SK-N-SH (cell line): ENCODE measurements around the gene EIF5A. TPM values are rescaled to one million over a fixed set of nuclear protein-coding genes. Genes with fewer than 3 reads are reported as not detected.

Source experiments
- CTCF ChIA-PET: fragments of 300-600, 350-600 bp; formaldehyde crosslinking; extraction: SDS; loops from one replicate; lab custom pipeline; 2021; lab: Yijun Ruan, JAX
- POLR2A ChIA-PET: fragments of 350-600 bp; sonication (Branson Sonifier 250); formaldehyde crosslinking; extraction: SDS; loops from one replicate; lab custom pipeline; 2020; ENCODE audit warnings: antibody characterized with exemption, inconsistent platforms; lab: Yijun Ruan, JAX
- DNase-seq: peaks from one replicate; pipeline ENCODE4 v3.0.0; 2012
- H2AFZ ChIP-seq: fragments of 200-600 bp; sonication (generic); 2 replicates; pipeline ENCODE4 v1.8.1; 2016; ENCODE audit warnings: antibody characterized with exemption, mild to moderate bottlenecking, low read depth
- H3F3A ChIP-seq: fragments of 200-600 bp; sonication (generic); replicated peaks from 2 replicates; pipeline ENCODE3; 2016; ENCODE audit warnings: antibody characterized with exemption, mild to moderate bottlenecking; ENCODE audit not compliant: insufficient read depth
- H3K27ac ChIP-seq, 2 experiments: fragments of 200-500 bp in 1 of 2; fragments of 200-600 bp in 1 of 2; sonication (Bioruptor generic) in 1 of 2; sonication (generic), shearing (Covaris generic) in 1 of 2; 2 replicates each; pipeline versions ENCODE4 v1.5.1 to v1.6.1; 2014 to 2016; ENCODE audit warnings: low read depth in 2 of 2, inconsistent platforms in 1 of 2, low read length in 1 of 2, mild to moderate bottlenecking in 1 of 2, mixed read lengths in 1 of 2
- H3K27me3 ChIP-seq: fragments of 200-600 bp; sonication (generic), shearing (Covaris generic); 2 replicates; pipeline ENCODE4 v1.6.1; 2016; ENCODE audit warnings: mixed run types; ENCODE audit not compliant: insufficient read depth
- H3K36me3 ChIP-seq, 2 experiments: fragments of 200-500 bp in 1 of 2; fragments of 200-600 bp in 1 of 2; sonication (Bioruptor generic) in 1 of 2; sonication (generic) in 1 of 2; replicated peaks in 1 of 2; 2 replicates each; pipeline versions ENCODE3 to v1.5.1; 2014 to 2016; ENCODE audit warnings: low read length in 1 of 2, mild to moderate bottlenecking in 1 of 2; ENCODE audit not compliant: insufficient read depth in 2 of 2, control insufficient read depth in 1 of 2
- H3K4me1 ChIP-seq, 2 experiments: fragments of 200-500 bp in 1 of 2; fragments of 200-600 bp in 1 of 2; sonication (Bioruptor generic) in 1 of 2; sonication (generic), shearing (Covaris generic) in 1 of 2; 2 replicates each; pipeline versions ENCODE4 v1.5.1 to v1.6.1; 2014 to 2016; ENCODE audit warnings: low read depth in 1 of 2, low read length in 1 of 2, mixed run types in 1 of 2; ENCODE audit not compliant: insufficient read depth in 2 of 2, control insufficient read depth in 1 of 2
- H3K4me2 ChIP-seq: fragments of 200-600 bp; sonication (generic), shearing (Covaris generic); 2 replicates; pipeline ENCODE4 v1.6.1; 2017; ENCODE audit warnings: mixed run types
- H3K4me3 ChIP-seq, 2 experiments: fragments of 200-500 bp in 1 of 2; fragments of 200-600 bp in 1 of 2; sonication (Bioruptor generic) in 1 of 2; sonication (generic), shearing (Covaris generic) in 1 of 2; 2 replicates each; pipeline versions ENCODE4 v1.5.1 to v1.8.1; 2014 to 2016; ENCODE audit warnings: low read depth in 2 of 2, inconsistent platforms in 1 of 2, low read length in 1 of 2, mild to moderate bottlenecking in 1 of 2, mixed read lengths in 1 of 2, moderate library complexity in 1 of 2
- H3K79me2 ChIP-seq: fragments of 200-600 bp; sonication (generic); 2 replicates; pipeline ENCODE4 v1.8.1; 2017; ENCODE audit warnings: mild to moderate bottlenecking; ENCODE audit not compliant: insufficient read depth
- H3K9ac ChIP-seq: fragments of 200-600 bp; sonication (generic); 2 replicates; pipeline ENCODE4 v1.6.1; 2017; ENCODE audit warnings: mixed run types
- H3K9me2 ChIP-seq: fragments of 200-600 bp; sonication (generic); 2 replicates; pipeline ENCODE4 v1.6.1; 2017; ENCODE audit warnings: mixed run types
- H3K9me3 ChIP-seq: fragments of 200-600 bp; sonication (generic); 2 replicates; pipeline ENCODE4 v1.6.1; 2017; ENCODE audit warnings: mixed run types, mild to moderate bottlenecking, moderate library complexity
- H4K20me1 ChIP-seq: fragments of 200-600 bp; sonication (generic); 2 replicates; pipeline ENCODE4 v1.6.1; 2017; ENCODE audit warnings: mild to moderate bottlenecking, mixed run types; ENCODE audit not compliant: insufficient read depth
- CHD2 ChIP-seq: fragments of 150-350 bp; IDR thresholded peaks from 2 replicates; pipeline ENCODE4 v1.6.1; 2018; ENCODE audit warnings: low read length; ENCODE audit not compliant: partially characterized antibody
- ELF1 ChIP-seq: IDR thresholded peaks from 2 replicates; pipeline ENCODE4 v1.4.0; 2012
- EP300 ChIP-seq, 2 experiments: IDR thresholded peaks; 2 replicates each; pipeline versions ENCODE4 v1.4.0 to v1.6.1; 2012; ENCODE audit warnings: borderline replicate concordance in 1 of 2, low read depth in 1 of 2, low read length in 1 of 2
- FOXM1 ChIP-seq: IDR thresholded peaks from 2 replicates; pipeline ENCODE4 v1.4.0; 2012; ENCODE audit warnings: low read depth, mild to moderate bottlenecking
- GABPA ChIP-seq: IDR thresholded peaks from 2 replicates; pipeline ENCODE4 v1.4.0; 2012; ENCODE audit warnings: low read depth, mild to moderate bottlenecking
- IRF3 ChIP-seq: fragments of 150-350 bp; IDR thresholded peaks from 2 replicates; pipeline ENCODE4 v1.6.1; 2016; ENCODE audit warnings: mild to moderate bottlenecking, low read depth, low read length
- MEF2A ChIP-seq: IDR thresholded peaks from 2 replicates; pipeline ENCODE4 v1.4.0; 2012; ENCODE audit warnings: low read depth, borderline replicate concordance
- NFIC ChIP-seq: IDR thresholded peaks from 2 replicates; pipeline ENCODE4 v1.4.0; 2012; ENCODE audit warnings: borderline replicate concordance
- NRF1 ChIP-seq: IDR thresholded peaks from 2 replicates; pipeline ENCODE4 v1.6.1; 2012; ENCODE audit warnings: low read depth, mild to moderate bottlenecking, low read length
- RCOR1 ChIP-seq: fragments of 150-350 bp; IDR thresholded peaks from 2 replicates; pipeline ENCODE4 v1.6.1; 2017; ENCODE audit warnings: antibody characterized with exemption, low read length
- RFX5 ChIP-seq: IDR thresholded peaks from 2 replicates; pipeline ENCODE4 v1.6.1; 2012; ENCODE audit warnings: mild to moderate bottlenecking, improper control_type of control experiment, low read length
- RXRA ChIP-seq: IDR thresholded peaks from 2 replicates; pipeline ENCODE4 v1.4.0; 2012; ENCODE audit warnings: low read depth, mild to moderate bottlenecking, borderline replicate concordance
- SIN3A ChIP-seq: IDR thresholded peaks from 2 replicates; pipeline ENCODE4 v1.6.1; 2012; ENCODE audit warnings: low read depth, mild to moderate bottlenecking, low read length, moderate library complexity, borderline replicate concordance
- SMC3 ChIP-seq: IDR thresholded peaks from 2 replicates; pipeline ENCODE4 v1.6.1; 2012; ENCODE audit warnings: low read depth, low read length, improper control_type of control experiment
- TCF12 ChIP-seq: IDR thresholded peaks from 2 replicates; pipeline ENCODE4 v1.4.0; 2012
- TEAD4 ChIP-seq: IDR thresholded peaks from 2 replicates; pipeline ENCODE4 v1.4.0; 2012; ENCODE audit warnings: mild to moderate bottlenecking, borderline replicate concordance; ENCODE audit not compliant: insufficient read depth
- USF1 ChIP-seq: IDR thresholded peaks from 2 replicates; pipeline ENCODE4 v1.4.0; 2012; ENCODE audit warnings: low read depth, borderline replicate concordance
- YY1 ChIP-seq: IDR thresholded peaks from 2 replicates; pipeline ENCODE4 v1.4.0; 2012; ENCODE audit warnings: low read depth, mild to moderate bottlenecking
- ZBTB33 ChIP-seq: IDR thresholded peaks from 2 replicates; pipeline ENCODE4 v1.4.0; 2012; ENCODE audit warnings: low read depth, borderline replicate concordance
- WGBS: methylation state at CpG from one replicate; pipeline ENCODE4 v1.1.6; 2017; ENCODE audit warnings: low lambda C conversion rate; 5-methylcytosine and 5-hydroxymethylcytosine counted together
- polyA plus RNA-seq, 3 experiments: library from polyadenylated mRNA; depleted of rRNA; stranded (reverse); fragments of >200 nt; gene quantifications; 2 replicates each; pipeline ENCODE4 v1.2.3, GENCODE V29; 2012
- TF ChIP-seq, protein P1 (sequence below): IDR thresholded peaks from 2 replicates; pipeline ENCODE4; 2012
- TF ChIP-seq, protein P2 (sequence below): fragments of 150-350 bp; IDR thresholded peaks from 2 replicates; pipeline ENCODE4 v1.6.1; 2017; ENCODE audit warnings: antibody characterized with exemption, low read length, low read depth, borderline replicate concordance

The EIF5A gene
- polyA plus RNA-seq, 1 of the 3 experiments (the other 2 are of a cell fraction), result 971 TPM

- no peaks in the 10 kb centered on the region for H3K9me3 ChIP-seq
- no peak overlapping the region for H3K9ac ChIP-seq
- peaks cover 6 to 18% of the 10 kb centered on the region in 2 experiments; a peak in 2 of 4 replicates for H3K4me1 ChIP-seq
- H3K36me3 ChIP-seq, result no peaks in the 10 kb centered on the region
- H3K9me2 ChIP-seq, result no peaks in the 10 kb centered on the region
- H4K20me1 ChIP-seq, result no peaks in the 10 kb centered on the region
- peak; percentile 15 for DNase-seq
- no peak overlapping the region for H3K27ac ChIP-seq
- H3K79me2 ChIP-seq, result no peaks in the 10 kb centered on the region
- peaks cover 15% of the 10 kb centered on the region for H3F3A ChIP-seq
- no peak overlapping the region for H3K4me2 ChIP-seq
- H3K27me3 ChIP-seq, result peaks cover 6% of the 10 kb centered on the region; the same call in 1 of the 2 replicates
- ChIA-PET CTCF (interaction anchor here (1.6 to 8.8 kb wide), 3 partner anchors 9 to 40 kb away, joined by 4 to 169 read pairs (median 34); no protein-coding TSS in a partner anchor), POLR2A (no interaction called here)
- no peak overlapping the region for H3K4me3 ChIP-seq
- H2AFZ ChIP-seq, result no peak overlapping the region
- no peak for TF ChIP-seq NFIC
- TF ChIP-seq MEF2A, result no peak
- TF ChIP-seq CHD2, result no peak
- TF ChIP-seq EP300 (IDR thresholded peaks at IDR 0.05; ENCODE audit: borderline replicate concordance in 1 of 2, low read depth in 1 of 2, low read length in 1 of 2), result no peak
- no peak for TF ChIP-seq ELF1
- no peak for TF ChIP-seq ZBTB33
- no peak for TF ChIP-seq TEAD4
- TF ChIP-seq, protein P1, sequence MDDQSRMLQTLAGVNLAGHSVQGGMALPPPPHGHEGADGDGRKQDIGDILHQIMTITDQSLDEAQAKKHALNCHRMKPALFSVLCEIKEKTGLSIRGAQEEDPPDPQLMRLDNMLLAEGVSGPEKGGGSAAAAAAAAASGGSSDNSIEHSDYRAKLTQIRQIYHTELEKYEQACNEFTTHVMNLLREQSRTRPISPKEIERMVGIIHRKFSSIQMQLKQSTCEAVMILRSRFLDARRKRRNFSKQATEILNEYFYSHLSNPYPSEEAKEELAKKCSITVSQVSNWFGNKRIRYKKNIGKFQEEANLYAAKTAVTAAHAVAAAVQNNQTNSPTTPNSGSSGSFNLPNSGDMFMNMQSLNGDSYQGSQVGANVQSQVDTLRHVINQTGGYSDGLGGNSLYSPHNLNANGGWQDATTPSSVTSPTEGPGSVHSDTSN, result no peak
- TF ChIP-seq RFX5, result no peak
- TF ChIP-seq FOXM1, result no peak
- WGBS, result 86% methylated on average over 16 of the region's 18 CpGs
Measured at GRCh38 chr17:7283471-7284216, 23.8 kb upstream of the EIF5A start.

- no peak overlapping the region for H3K4me3 ChIP-seq
- CTCF ChIA-PET, result interaction anchor here (0.8 to 8.8 kb wide), 3 partner anchors 13 to 263 kb away, joined by 3 to 169 read pairs (median 3); no protein-coding TSS in a partner anchor
- no peak overlapping the region for H2AFZ ChIP-seq
- no peaks in the 10 kb centered on the region for H3K9me3 ChIP-seq
- H3K27ac ChIP-seq, result no peak overlapping the region
- H3K79me2 ChIP-seq, result no peaks in the 10 kb centered on the region
- no peak overlapping the region for H3K4me2 ChIP-seq
- H3F3A ChIP-seq, result peaks cover 13% of the 10 kb centered on the region
- DNase-seq, result no peak
- H3K9me2 ChIP-seq, result no peaks in the 10 kb centered on the region
- POLR2A ChIA-PET, result no interaction called here
- H3K4me1 ChIP-seq, result peaks cover 6 to 18% of the 10 kb centered on the region in 2 experiments; a peak in 2 of 4 replicates
- 79% methylated on average over 13 of the region's 16 CpGs for whole genome bisulfite sequencing
- H4K20me1 ChIP-seq, result no peaks in the 10 kb centered on the region
- H3K36me3 ChIP-seq, result no peaks in the 10 kb centered on the region
- peaks cover 6% of the 10 kb centered on the region; the same call in 1 of the 2 replicates for H3K27me3 ChIP-seq
- H3K9ac ChIP-seq, result no peak overlapping the region
- TF ChIP-seq TCF12 (no peak), GABPA (no peak), RCOR1 (no peak), CHD2 (no peak), SIN3A (no peak), YY1 (no peak), USF1 (no peak), NFIC (no peak), TEAD4 (no peak), RXRA (no peak), NRF1 (no peak), IRF3 (no peak), SMC3 (no peak)
- TF ChIP-seq, protein P2, sequence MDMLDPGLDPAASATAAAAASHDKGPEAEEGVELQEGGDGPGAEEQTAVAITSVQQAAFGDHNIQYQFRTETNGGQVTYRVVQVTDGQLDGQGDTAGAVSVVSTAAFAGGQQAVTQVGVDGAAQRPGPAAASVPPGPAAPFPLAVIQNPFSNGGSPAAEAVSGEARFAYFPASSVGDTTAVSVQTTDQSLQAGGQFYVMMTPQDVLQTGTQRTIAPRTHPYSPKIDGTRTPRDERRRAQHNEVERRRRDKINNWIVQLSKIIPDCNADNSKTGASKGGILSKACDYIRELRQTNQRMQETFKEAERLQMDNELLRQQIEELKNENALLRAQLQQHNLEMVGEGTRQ, result no peak
Measured at GRCh38 chr17:7284911-7285310, 22.5 kb upstream of the EIF5A start.
